SK-N-MC (cell line): Measurements from ENCODE around the gene SPAG8.

Source experiments
- EZH2 ChIP-seq: fragments of 200-600 bp; sonication (generic); IDR thresholded peaks from one replicate; pipeline ENCODE4 v1.6.1; 2017; ENCODE audit warnings: antibody characterized with exemption
- POLR2AphosphoS5 ChIP-seq: IDR thresholded peaks from 2 replicates; pipeline ENCODE4 v1.6.1; 2012; ENCODE audit warnings: mild to moderate bottlenecking, low read depth, low read length, borderline replicate concordance

GRCh38 chr9:35818341-35818740 lies 6.3 kb upstream of the SPAG8 start:
- no peak for TF ChIP-seq POLR2AphosphoS5
- no peak for TF ChIP-seq EZH2
